Measurements from ENCODE around the gene AXIN1.
"Not testable (repeated sequence)": the region's sequence is repeated elsewhere in the genome, so short reads cannot be mapped to it uniquely, and the experiment has no call there.

Gene AXIN1

GRCh38 chr16:351804-352520, 561 bp downstream of the AXIN1 start:
- DNase-seq, result no peak

GRCh38 chr16:350203-350602, 2.3 kb downstream of the AXIN1 start:
- DNase-seq, result no peak

GRCh38 chr16:349211-349610, 3.3 kb downstream of the AXIN1 start:
- no peak for DNase-seq

- not testable (repeated sequence) for DNase-seq
These were observed 4.0 kb downstream of the AXIN1 start for GRCh38 chr16:348495-348894.

- no peak for DNase-seq
These were observed 5.3 kb downstream of the AXIN1 start for GRCh38 chr16:347203-347602.

GRCh38 chr16:346587-346986, 5.9 kb downstream of the AXIN1 start:
- DNase-seq, result no peak

- DNase-seq, result no peak
These were observed 6.8 kb downstream of the AXIN1 start for GRCh38 chr16:345772-346171.

GRCh38 chr16:342455-343213, 9.9 kb downstream of the AXIN1 start:
- DNase-seq, result no peak

- DNase-seq, result not testable (repeated sequence)
These were observed 10.6 kb downstream of the AXIN1 start for GRCh38 chr16:341974-342336.

GRCh38 chr16:341095-341973, 11.2 kb downstream of the AXIN1 start:
- DNase-seq, result not testable (repeated sequence)

- DNase-seq, result no peak
These were observed 12.0 kb downstream of the AXIN1 start for GRCh38 chr16:340370-341091.

GRCh38 chr16:339680-340079, 12.8 kb downstream of the AXIN1 start:
- no peak for DNase-seq

- no peak for DNase-seq
These were observed 14.4 kb downstream of the AXIN1 start for GRCh38 chr16:337975-338575.

- no peak for DNase-seq
These were observed 15.1 kb downstream of the AXIN1 start for GRCh38 chr16:337437-337836.

- no peak for DNase-seq
These were observed 16.3 kb downstream of the AXIN1 start for GRCh38 chr16:336269-336668.

- not testable (repeated sequence) for DNase-seq
These were observed 17.5 kb downstream of the AXIN1 start for GRCh38 chr16:334861-335632.

- DNase-seq, result not testable (repeated sequence)
These were observed 18.2 kb downstream of the AXIN1 start for GRCh38 chr16:334164-334832.

GRCh38 chr16:333406-334094, 19.0 kb downstream of the AXIN1 start:
- DNase-seq, result no peak

GRCh38 chr16:331181-331814, 21.2 kb downstream of the AXIN1 start:
- not testable (repeated sequence) for DNase-seq

GRCh38 chr16:330741-331140, 21.8 kb downstream of the AXIN1 start:
- no peak for DNase-seq
